ENCODE data around the gene ABCC4.
"Not testable (repeated sequence)": the region's sequence is repeated elsewhere in the genome, so short reads cannot be mapped to it uniquely, and the experiment has no call there.

Gene ABCC4

DNA sequence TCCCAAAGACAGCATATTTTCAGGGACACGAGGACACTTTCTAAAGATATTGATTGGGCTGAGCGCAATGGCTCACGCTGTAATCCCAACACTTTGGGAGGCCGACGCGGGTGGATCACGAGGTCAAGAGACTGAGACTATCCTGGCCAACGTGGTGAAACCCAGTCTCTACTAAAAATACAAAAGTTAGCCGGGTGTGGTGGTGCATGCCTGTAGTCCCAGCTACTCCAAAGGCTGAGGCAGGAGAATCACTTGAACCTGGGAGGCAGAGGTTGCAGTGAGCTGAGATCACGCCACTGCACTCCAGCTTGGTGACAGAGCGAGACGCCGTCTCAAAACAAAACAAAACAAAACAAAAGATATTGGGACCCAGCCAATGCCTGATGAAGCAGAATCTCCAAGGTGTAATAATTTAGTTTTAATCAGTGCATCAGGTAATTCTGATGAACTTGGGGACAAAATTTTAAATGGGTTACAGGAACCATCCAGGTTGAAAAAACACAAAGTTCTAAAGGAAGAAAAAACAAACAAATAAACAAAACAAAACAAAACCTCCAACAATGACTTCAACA, 100.8 kb downstream of the ABCC4 start:
- H3K4me3 ChIP-seq; in situ Hi-C loops (cut with MboI; ENCODE audit: low sequenced_read_pairs); H3K4me1 ChIP-seq; H3K9me3 ChIP-seq; H3K36me3 ChIP-seq (replicated peaks); DNase-seq (ENCODE audit: low spot score in 2 of 2); H3K27me3 ChIP-seq (ENCODE audit: low read depth): not testable (repeated sequence)

DNA sequence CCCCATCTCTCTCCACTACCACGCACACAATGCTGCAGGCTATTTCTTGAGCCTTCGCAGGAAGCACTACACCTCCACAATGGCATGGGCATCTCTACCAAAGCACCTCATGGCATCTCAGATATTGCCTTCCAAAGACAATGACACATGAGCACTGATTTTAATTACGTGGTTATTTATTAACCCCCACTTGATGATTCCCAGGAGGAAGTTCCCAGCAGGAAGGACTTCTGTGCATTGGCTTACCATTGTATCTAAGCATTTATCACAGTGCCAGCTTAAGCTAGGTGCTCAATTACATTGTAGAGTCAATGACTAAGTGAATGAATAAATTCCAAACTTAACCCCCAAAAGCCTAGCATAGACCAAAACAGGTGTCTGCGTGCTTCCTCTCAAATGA, 101.4 kb downstream of the ABCC4 start:
- Histone ChIP-seq H3K36me3 (replicated peaks) (peaks cover 5% of the 10 kb centered on the region; the same call in 1 of the 2 replicates), H3K4me1 (peaks cover 5% of the 10 kb centered on the region), H3K9me3 (no peaks in the 10 kb centered on the region; the same call in 1 of the 2 replicates), H3K27me3 (ENCODE audit: low read depth) (no peaks in the 10 kb centered on the region), H3K4me3 (no peak overlapping the region)
- in situ Hi-C loops (cut with MboI; ENCODE audit: low sequenced_read_pairs) = loop anchor here (25.0 kb wide), 1 partner anchor 1762 kb away; no protein-coding TSS in a partner anchor
- DNase-seq (ENCODE audit: low spot score in 2 of 2) = no peak

DNA sequence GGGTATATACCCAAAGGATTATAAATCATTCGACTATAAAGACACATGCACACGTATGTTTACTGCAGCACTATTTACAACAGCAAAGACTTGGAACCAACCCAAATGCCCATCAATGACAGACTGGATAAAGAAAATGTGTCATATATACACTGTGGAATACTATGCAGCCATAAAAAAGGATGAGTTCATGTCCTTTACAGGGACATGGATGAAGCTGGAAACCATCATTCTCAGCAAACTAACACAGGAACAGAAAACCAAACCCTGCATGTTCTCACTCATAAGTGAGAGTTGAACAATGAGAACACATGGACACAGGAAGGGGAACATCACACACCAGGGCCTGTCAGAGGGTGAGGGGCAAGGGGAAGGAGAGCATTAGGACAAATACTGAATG, 102.6 kb downstream of the ABCC4 start:
- not testable (repeated sequence) for H3K9me3 ChIP-seq; DNase-seq (ENCODE audit: low spot score in 2 of 2); H3K4me3 ChIP-seq; H3K4me1 ChIP-seq; H3K27me3 ChIP-seq (ENCODE audit: low read depth); H3K36me3 ChIP-seq (replicated peaks)
- in situ Hi-C loops (cut with MboI; ENCODE audit: low sequenced_read_pairs) = loop anchor here (25.0 kb wide), 1 partner anchor 1764 kb away; no protein-coding TSS in a partner anchor

DNA sequence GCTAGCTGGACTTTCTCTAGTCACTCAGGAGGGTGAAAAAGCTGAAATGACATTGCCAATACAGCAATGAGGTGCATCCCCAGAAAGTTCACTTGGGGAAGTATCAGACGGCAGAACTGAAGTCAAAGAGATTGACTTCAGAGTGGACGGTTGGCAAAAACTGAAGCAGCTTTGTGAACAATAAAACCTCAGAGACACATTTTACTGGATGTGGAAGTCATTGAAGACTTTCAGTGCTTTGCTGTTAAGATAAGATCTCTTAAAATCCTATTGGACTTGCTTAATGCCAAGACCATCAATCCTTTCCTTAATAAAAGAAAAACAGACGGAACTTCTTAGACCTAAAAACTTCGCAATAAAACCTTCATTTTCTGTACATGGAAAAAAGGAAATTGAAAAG, 103.7 kb downstream of the ABCC4 start:
- DNase-seq (ENCODE audit: low spot score in 2 of 2) = peak in 1 of 2 experiments; percentile 36
- Histone ChIP-seq H3K9me3 (no peaks in the 10 kb centered on the region; the same call in 1 of the 2 replicates), H3K36me3 (replicated peaks) (no peaks in the 10 kb centered on the region), H3K27me3 (ENCODE audit: low read depth) (no peaks in the 10 kb centered on the region), H3K4me1 (peaks cover 5% of the 10 kb centered on the region), H3K4me3 (no peak overlapping the region)
- in situ Hi-C loops (cut with MboI; ENCODE audit: low sequenced_read_pairs) = loop anchor here (25.0 kb wide), 1 partner anchor 1765 kb away; no protein-coding TSS in a partner anchor

DNA sequence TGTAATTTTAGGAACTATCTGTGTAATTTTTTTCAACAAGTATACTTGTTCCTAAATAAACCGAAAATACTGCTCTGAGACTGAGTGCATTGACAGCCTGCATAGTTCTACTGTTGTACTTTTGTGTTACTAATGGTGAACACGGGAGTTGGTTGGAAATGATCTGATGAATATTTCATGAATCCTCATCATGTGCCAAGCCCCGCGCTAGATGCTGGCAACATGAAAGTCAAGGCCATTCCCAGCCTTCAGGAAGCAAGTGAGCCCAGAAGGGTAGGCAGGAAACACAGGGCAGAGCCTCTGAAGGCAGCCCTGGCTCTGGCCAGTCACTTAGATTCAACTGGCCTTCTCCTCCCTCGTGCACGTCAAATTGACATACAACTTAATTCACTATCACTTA, 106.1 kb downstream of the ABCC4 start:
- no peak for DNase-seq (ENCODE audit: low spot score in 2 of 2)
- in situ Hi-C loops (cut with MboI; ENCODE audit: low sequenced_read_pairs) = loop anchor here (25.0 kb wide), 1 partner anchor 1767 kb away; no protein-coding TSS in a partner anchor
- H3K4me3 ChIP-seq = no peak overlapping the region
- H3K36me3 ChIP-seq (replicated peaks) = no peaks in the 10 kb centered on the region
- peaks cover 5% of the 10 kb centered on the region for H3K4me1 ChIP-seq
- no peaks in the 10 kb centered on the region for H3K27me3 ChIP-seq (ENCODE audit: low read depth)
- H3K9me3 ChIP-seq = no peaks in the 10 kb centered on the region; the same call in 1 of the 2 replicates

DNA sequence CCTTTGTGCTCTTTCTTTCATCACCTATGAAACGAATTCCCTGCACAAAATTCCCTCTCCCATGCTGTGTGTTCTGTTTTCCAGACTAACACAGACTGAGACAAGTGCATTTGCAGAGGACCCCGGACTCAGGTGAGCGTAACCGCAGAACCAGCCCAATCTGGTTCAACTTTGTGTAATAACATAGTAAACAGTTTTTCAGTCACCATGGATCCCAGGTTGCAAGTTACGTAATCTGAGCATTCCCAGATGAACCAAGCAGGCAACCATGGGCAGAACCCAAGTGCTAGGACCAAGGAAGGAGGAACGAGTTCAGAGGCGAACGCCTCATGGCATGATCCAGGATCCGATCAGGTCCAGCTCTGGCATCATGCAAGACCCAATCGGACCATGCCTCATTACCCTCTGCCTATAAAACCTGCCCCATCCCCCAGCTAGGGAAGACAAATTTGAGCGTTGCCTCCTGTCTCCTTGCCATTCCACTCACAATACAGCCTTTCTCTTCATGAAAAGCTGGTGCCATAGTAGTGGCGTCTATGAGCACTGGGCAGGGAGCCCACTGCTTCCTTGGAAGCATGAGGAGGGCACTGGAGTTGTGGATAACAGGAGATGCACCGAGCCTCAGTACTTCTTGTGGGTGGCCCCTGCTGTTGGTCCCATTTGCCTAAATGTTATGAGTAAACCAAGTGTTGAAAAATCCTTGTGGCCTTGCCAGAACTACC, 107.6 kb downstream of the ABCC4 start:
- no peak overlapping the region for H3K4me3 ChIP-seq
- peaks cover 5% of the 10 kb centered on the region for H3K4me1 ChIP-seq
- no peak for DNase-seq (ENCODE audit: low spot score in 2 of 2)
- no peaks in the 10 kb centered on the region; the same call in 1 of the 2 replicates for H3K9me3 ChIP-seq
- H3K36me3 ChIP-seq (replicated peaks) = no peaks in the 10 kb centered on the region
- H3K27me3 ChIP-seq (ENCODE audit: low read depth) = no peaks in the 10 kb centered on the region
- in situ Hi-C loops (cut with MboI; ENCODE audit: low sequenced_read_pairs) = loop anchor here (5.0 to 25.0 kb wide), 3 partner anchors 214 to 1769 kb away; no protein-coding TSS in a partner anchor

DNA sequence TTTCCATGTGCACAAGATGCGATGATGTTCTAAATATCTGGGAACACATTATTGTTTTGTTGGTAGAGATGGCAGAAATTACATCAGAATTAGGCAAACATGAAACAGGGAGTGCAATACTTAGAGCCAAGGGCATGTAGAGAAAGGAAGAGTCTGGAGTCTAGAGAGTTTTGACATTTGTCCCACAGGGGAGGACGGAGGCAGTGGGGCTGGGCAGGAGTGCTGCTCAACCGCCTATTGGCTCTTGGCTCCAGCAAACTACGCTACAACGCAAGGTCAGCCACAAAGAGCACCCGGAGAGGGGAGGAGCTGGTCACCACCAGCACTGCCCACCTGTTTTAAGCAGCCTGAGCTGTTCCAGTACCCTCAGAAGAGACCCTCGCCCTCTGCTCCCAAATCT, 108.3 kb downstream of the ABCC4 start:
- Histone ChIP-seq H3K4me3 (no peak overlapping the region), H3K4me1 (peaks cover 5% of the 10 kb centered on the region), H3K36me3 (replicated peaks) (no peaks in the 10 kb centered on the region), H3K27me3 (ENCODE audit: low read depth) (no peaks in the 10 kb centered on the region), H3K9me3 (no peaks in the 10 kb centered on the region)
- in situ Hi-C loops (cut with MboI; ENCODE audit: low sequenced_read_pairs) = loop anchor here (5.0 to 25.0 kb wide), 3 partner anchors 214 to 1769 kb away; no protein-coding TSS in a partner anchor
- no peak for DNase-seq (ENCODE audit: low spot score in 2 of 2)

DNA sequence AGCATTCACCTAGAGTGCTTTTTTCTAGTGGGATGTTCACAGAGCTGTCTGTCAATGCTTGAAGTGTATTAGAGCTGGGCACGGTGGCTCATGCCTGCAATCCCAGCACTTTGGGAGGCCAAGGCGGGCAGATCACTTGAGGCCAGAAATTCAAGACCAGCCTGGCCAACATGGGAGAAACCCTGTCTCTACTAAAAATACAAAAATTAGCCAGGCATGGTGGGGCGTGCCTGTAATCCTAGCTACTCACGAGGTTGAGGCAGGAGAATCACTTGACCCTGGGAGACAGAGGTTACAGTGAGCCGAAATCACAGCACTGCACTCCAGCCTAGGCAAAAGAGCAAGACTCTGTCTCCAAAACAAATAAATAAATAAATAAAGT, 108.7 kb downstream of the ABCC4 start:
- H3K9me3 ChIP-seq; H3K27me3 ChIP-seq (ENCODE audit: low read depth); H3K4me1 ChIP-seq; H3K4me3 ChIP-seq; H3K36me3 ChIP-seq (replicated peaks); DNase-seq (ENCODE audit: low spot score in 2 of 2): not testable (repeated sequence)
- in situ Hi-C loops (cut with MboI; ENCODE audit: low sequenced_read_pairs) = loop anchor here (5.0 to 25.0 kb wide), 3 partner anchors 215 to 1770 kb away; no protein-coding TSS in a partner anchor

DNA sequence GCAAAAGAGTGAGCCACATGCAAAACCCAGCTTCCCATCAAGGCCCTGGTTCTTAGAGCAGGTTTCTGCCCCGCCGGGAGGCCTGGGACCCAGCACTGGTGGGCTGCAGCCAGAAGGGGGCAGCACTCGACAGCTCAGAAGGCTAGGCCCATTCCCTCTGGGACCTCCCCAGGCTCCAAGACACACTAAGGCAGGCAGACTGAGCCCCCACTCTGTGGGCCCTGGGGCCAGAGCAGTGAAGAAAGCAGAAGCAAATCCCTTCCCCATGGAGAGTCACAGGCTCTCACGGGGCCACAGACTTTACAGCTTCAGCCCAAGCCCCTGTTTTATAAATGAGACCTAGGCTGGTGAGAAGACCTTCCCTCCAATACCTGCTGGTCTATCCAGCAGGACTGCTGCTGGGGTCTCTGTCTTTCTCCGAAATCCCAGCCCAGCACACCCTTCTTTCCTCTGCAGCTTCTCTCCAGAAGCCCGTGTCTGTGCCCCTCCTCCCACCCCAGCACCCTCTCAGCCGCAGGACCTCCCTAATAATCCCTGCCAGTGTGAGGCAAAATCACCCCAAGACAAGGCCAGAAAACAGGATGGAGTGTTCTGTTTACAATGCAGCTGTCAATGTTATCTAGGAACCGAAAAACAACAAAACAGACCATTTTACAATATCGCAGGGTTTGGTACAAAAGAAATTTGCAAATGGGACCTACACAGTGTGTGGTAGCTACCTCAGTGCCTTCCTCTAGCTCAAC, 109.3 kb downstream of the ABCC4 start:
- DNase-seq (ENCODE audit: low spot score in 2 of 2) = peak; percentile 66 to 92
- H3K4me1 ChIP-seq = no peaks in the 10 kb centered on the region; the same call in 1 of the 2 replicates
- no peaks in the 10 kb centered on the region for H3K27me3 ChIP-seq (ENCODE audit: low read depth)
- no peaks in the 10 kb centered on the region for H3K36me3 ChIP-seq (replicated peaks)
- in situ Hi-C loops (cut with MboI; ENCODE audit: low sequenced_read_pairs) = loop anchor here (5.0 to 25.0 kb wide), 3 partner anchors 215 to 1770 kb away; no protein-coding TSS in a partner anchor
- H3K9me3 ChIP-seq = no peaks in the 10 kb centered on the region
- no peak overlapping the region for H3K4me3 ChIP-seq

DNA sequence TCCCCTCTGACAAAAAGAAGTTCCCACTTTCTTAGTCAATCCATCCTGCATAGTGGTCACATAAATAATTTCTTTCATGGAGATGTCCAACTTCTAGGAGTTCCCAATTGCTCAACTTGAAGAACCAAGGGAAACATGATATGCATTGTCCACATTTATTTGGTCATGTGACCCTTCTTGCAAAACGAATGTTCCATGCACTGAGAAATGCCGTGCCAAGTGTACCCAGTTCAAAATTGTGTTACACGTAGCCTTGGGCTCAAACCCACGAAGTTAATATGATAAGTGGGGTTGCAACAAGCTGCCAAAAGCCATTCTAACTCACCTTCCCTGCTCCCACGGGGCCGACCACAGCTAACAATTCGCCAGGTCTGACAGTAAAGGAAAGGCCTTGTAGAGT, 113.1 kb downstream of the ABCC4 start:
- no peak overlapping the region for H3K4me3 ChIP-seq
- no peaks in the 10 kb centered on the region for H3K27me3 ChIP-seq (ENCODE audit: low read depth)
- no peaks in the 10 kb centered on the region for H3K9me3 ChIP-seq
- DNase-seq (ENCODE audit: low spot score in 2 of 2) = no peak
- no peaks in the 10 kb centered on the region for H3K36me3 ChIP-seq (replicated peaks)
- H3K4me1 ChIP-seq = no peaks in the 10 kb centered on the region
- in situ Hi-C loops (cut with MboI; ENCODE audit: low sequenced_read_pairs) = loop anchor here (25.0 kb wide), 1 partner anchor 1774 kb away; no protein-coding TSS in a partner anchor

DNA sequence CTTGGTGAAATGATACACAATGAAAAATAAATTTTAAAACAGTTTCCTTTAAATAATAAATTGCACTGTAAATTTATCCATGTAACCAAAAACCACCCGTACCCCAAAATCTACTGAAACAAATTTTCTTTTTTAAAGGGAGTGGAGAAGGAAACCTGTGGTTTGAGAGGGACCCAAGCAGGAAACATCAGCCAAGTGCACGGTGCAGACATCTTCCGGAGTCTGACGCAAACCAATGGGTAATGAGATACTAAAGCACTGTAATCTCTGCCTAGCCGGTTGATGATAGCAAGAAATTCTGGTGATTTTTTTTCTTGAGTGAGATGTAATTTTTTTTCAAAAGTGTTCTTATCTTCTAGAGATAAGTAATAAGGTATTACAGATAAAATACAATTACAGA, 115.4 kb downstream of the ABCC4 start:
- H3K9me3 ChIP-seq = no peaks in the 10 kb centered on the region
- no peak for DNase-seq (ENCODE audit: low spot score in 2 of 2)
- H3K36me3 ChIP-seq (replicated peaks) = no peaks in the 10 kb centered on the region
- no peak overlapping the region for H3K4me3 ChIP-seq
- no peaks in the 10 kb centered on the region for H3K4me1 ChIP-seq
- H3K27me3 ChIP-seq (ENCODE audit: low read depth) = no peaks in the 10 kb centered on the region
- in situ Hi-C loops (cut with MboI; ENCODE audit: low sequenced_read_pairs) = loop anchor here (25.0 kb wide), 1 partner anchor 1776 kb away; no protein-coding TSS in a partner anchor

DNA sequence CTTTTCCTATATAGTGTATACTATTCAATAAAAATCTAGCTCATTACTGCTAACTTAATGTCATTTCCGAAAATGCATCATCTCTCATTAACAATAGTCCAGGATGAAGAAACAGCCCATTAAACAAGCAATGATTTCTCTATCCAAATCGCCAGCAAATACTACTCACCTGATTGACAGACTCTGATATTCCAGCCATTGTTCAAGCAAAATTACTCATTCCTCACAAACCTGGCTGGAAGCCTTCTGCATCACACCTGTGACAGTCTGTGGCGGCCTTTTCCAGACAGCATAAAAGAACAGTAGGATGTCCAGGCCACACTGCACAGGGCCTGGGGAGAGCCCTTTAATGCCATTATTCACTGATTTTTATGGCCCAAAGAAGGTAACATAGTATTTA, 115.9 kb downstream of the ABCC4 start:
- H3K9me3 ChIP-seq = no peaks in the 10 kb centered on the region
- H3K27me3 ChIP-seq (ENCODE audit: low read depth) = no peaks in the 10 kb centered on the region
- H3K4me1 ChIP-seq = no peaks in the 10 kb centered on the region
- in situ Hi-C loops (cut with MboI; ENCODE audit: low sequenced_read_pairs) = loop anchor here (25.0 kb wide), 1 partner anchor 1777 kb away; no protein-coding TSS in a partner anchor
- H3K36me3 ChIP-seq (replicated peaks) = no peaks in the 10 kb centered on the region
- no peak for DNase-seq (ENCODE audit: low spot score in 2 of 2)
- H3K4me3 ChIP-seq = no peak overlapping the region

DNA sequence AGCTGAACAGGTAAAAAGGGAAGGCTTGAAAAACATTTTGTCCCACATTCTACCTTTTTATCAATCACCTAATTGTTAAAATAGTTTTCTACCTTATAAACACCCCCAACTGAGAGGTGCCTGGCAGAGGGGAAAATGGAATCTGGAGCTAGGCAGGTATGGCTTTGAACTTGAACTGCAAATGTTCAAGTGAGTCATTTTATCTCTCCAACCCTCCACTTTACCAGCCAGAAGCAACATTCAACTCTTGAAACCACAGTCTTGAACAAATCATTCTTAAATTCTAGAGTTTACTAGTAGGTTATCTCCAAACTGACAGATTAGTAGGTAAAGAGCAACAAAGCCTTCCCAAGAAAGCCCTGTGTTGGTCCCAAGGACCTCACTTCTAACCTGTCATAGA, 116.9 kb downstream of the ABCC4 start:
- H3K9me3 ChIP-seq = no peaks in the 10 kb centered on the region
- DNase-seq (ENCODE audit: low spot score in 2 of 2) = no peak

More for the DNA sequence above, 116.9 kb downstream of the ABCC4 start:
- in situ Hi-C loops (cut with MboI; ENCODE audit: low sequenced_read_pairs) = loop anchor here (25.0 kb wide), 1 partner anchor 1778 kb away; no protein-coding TSS in a partner anchor
- Histone ChIP-seq H3K4me3 (no peak overlapping the region), H3K4me1 (no peaks in the 10 kb centered on the region), H3K36me3 (replicated peaks) (no peaks in the 10 kb centered on the region), H3K27me3 (ENCODE audit: low read depth) (no peaks in the 10 kb centered on the region)
